NB4 (cell line): ENCODE results near the gene TNFRSF25.

Source experiments
- DNase-seq: peaks from one replicate; pipeline ENCODE4 v3.0.0; 2010; ENCODE audit warnings: low read depth
- H3K4me3 ChIP-seq: one replicate; pipeline ENCODE4 v1.5.1; 2011; ENCODE audit warnings: mild to moderate bottlenecking, low read depth, low read length, moderate library complexity
- MYC ChIP-seq: IDR thresholded peaks from 2 replicates; pipeline ENCODE4 v1.6.1; 2011; ENCODE audit warnings: low read depth, low read length
- POLR2A ChIP-seq: IDR thresholded peaks from 2 replicates; pipeline ENCODE4 v1.6.1; 2011; ENCODE audit warnings: mild to moderate bottlenecking; ENCODE audit not compliant: insufficient read length; ENCODE audit errors: extremely low read depth
- TF ChIP-seq, protein P1 (sequence below): IDR thresholded peaks from one replicate; pipeline ENCODE4 v1.5.1; 2012; ENCODE audit warnings: low read depth, low read length
- TF ChIP-seq, protein P2 (sequence below): IDR thresholded peaks from 2 replicates; pipeline ENCODE4 v1.6.1; 2011; ENCODE audit warnings: low read depth, low read length

TNFRSF25 gene

DNA sequence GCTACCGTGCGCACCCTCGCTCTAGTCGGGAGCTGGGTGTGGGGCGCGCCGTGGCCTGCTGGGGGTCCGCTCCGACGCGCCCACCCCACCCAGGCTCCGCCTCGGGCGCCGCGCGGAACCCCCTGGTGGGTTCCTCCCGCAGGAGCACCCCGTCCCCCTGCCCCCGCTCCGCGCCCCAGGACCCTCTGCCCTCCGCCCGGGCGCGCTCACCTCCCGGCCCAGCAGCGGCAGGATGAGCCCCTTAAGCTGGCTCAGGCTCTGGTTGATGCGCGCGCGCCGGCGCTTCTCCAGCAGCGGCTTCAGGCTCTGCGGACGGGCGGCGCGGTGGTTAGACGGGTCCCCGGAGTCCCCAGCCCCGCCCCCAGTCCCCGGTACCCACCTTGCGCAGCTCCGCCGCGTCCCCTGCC, 46.6 kb downstream of the TNFRSF25 start:
- DNase-seq = peak; percentile 60
- TF ChIP-seq POLR2A = no peak
- TF ChIP-seq MYC = no peak
- TF ChIP-seq, protein P1, sequence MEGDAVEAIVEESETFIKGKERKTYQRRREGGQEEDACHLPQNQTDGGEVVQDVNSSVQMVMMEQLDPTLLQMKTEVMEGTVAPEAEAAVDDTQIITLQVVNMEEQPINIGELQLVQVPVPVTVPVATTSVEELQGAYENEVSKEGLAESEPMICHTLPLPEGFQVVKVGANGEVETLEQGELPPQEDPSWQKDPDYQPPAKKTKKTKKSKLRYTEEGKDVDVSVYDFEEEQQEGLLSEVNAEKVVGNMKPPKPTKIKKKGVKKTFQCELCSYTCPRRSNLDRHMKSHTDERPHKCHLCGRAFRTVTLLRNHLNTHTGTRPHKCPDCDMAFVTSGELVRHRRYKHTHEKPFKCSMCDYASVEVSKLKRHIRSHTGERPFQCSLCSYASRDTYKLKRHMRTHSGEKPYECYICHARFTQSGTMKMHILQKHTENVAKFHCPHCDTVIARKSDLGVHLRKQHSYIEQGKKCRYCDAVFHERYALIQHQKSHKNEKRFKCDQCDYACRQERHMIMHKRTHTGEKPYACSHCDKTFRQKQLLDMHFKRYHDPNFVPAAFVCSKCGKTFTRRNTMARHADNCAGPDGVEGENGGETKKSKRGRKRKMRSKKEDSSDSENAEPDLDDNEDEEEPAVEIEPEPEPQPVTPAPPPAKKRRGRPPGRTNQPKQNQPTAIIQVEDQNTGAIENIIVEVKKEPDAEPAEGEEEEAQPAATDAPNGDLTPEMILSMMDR = no peak
- TF ChIP-seq, protein P2, sequence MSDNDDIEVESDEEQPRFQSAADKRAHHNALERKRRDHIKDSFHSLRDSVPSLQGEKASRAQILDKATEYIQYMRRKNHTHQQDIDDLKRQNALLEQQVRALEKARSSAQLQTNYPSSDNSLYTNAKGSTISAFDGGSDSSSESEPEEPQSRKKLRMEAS = no peak
- H3K4me3 ChIP-seq = no peak overlapping the region

DNA sequence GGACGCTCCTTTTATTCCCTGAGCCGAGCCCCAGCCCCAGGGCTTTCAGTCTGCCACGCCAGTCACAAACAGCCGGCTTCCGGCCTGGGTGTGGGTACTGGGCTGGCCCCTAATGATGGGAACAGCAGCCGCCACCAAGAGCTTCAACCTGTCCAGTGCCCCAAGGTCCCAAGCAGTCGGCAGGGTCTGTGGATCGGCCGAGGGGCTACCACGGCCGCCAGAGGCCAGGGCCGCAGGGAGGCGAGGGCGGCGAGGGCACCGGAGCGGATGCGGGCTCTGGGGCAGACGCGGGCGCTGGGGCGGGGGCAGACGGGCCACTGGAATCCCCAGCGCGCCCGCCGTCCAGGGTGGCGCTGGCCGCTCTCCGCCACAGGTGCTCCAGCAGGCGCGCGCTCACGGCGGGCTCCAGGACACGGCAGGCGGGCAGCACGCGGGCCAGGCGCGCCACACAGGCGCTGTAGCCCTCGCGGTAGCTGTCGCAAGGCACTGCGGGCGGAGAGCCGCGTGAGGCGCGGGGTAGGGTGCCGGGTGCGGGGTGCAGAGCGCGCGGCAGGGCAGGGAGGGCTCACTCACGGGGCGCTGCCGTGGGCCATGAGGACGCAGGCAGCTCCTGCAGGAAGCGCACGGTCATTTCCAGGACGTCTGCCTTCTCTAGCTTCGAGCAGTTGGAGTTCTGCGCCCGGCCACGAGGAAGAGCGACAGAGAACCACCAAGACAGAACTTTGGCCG, 47.1 kb downstream of the TNFRSF25 start:
- no peak overlapping the region for H3K4me3 ChIP-seq
- no peak for DNase-seq
- TF ChIP-seq, protein P2 = no peak
- no peak for TF ChIP-seq POLR2A
- TF ChIP-seq, protein P1 = no peak
- TF ChIP-seq MYC = no peak

DNA sequence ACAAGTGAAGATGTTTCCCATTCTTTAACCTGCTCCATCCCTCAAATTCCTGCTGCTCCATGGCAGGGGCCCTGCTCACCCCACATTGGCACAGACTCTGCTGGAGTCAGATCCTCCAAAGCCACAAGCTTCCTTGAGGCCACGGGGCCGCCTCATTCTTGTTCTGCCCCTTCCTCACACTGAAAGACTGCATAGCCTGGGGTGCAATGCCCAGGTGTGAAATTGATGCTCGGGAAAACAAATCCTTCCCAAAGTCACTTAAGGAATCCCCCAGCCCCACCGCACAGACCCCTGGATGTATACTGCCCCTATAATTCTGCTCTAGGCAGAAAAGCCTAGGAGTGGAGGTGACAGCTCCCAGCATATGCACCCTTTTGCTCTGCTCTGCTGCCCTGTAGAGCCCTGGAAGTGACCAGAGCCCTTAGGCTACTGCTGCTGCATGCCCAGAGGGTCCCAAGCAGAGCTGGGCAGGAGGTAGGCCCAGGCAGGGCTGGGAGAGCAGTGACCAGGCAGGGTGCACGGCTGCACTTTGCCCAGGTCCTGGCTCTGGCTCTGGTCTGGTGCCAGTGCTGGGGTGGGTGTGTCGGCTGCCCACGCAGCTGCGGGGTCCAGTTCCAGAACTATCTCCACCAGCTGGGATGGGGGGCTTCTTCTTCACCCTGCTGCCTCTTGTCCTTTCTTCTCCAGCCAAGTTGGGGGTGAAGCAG, 47.9 kb downstream of the TNFRSF25 start:
- DNase-seq = no peak
- no peak overlapping the region for H3K4me3 ChIP-seq
- TF ChIP-seq, protein P2 = no peak
- TF ChIP-seq POLR2A (no peak), MYC (no peak)
- TF ChIP-seq, protein P1 = no peak

DNA sequence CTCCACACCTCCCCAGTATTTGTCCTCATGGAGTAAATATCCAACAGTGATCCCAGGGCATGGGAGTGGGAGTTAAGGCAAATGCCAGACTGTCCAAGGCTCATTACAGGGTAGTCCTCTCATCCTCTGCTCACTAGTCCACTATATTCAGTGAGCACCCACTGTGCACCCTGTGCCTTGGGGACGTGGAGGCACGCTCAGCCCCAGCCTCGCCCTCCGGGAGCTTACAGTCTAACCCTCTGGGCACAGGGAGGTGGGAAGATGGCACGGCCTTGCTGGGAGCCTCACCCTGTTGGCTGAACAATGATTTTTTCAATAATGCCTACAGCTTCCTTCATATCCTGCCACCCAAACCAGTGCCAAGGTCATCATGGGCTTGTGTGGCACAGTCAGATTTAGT, 49.1 kb downstream of the TNFRSF25 start:
- no peak overlapping the region for H3K4me3 ChIP-seq
- no peak for DNase-seq
- TF ChIP-seq POLR2A (no peak), MYC (no peak)
- TF ChIP-seq, protein P1 = no peak
- TF ChIP-seq, protein P2 = no peak

DNA sequence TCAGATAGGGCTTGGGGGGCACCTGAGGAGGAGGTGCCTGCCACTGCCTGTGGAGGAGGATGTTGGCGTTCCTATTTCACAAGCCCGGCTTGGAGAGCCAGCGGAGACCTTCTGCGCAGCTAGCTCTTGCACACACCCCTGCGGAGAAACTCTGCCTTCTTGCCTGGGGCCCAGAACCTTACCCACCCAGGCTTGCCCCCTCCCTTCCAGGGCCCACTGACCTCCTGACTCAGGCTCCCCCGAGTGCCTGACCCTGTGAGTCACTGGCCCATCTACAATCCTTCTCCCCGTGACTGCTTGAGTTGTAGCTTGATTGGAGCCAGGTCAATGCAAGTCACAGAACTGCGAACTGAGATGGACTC, 49.7 kb downstream of the TNFRSF25 start:
- peak; percentile 60 for DNase-seq
- no peak overlapping the region for H3K4me3 ChIP-seq
- no peak for TF ChIP-seq MYC
- no peak for TF ChIP-seq POLR2A
- TF ChIP-seq, protein P2 = 0 out of 2 replicates have a peak, but pooled peaks have one; percentile 4
- TF ChIP-seq, protein P1 = no peak
